GM23248 (cell line): ENCODE measurements around the gene PTPRD. TPM values are rescaled to one million over a fixed set of nuclear protein-coding genes. Genes with fewer than 3 reads are reported as not detected.

ENCODE experiments used
- DNase-seq: peaks from one replicate; pipeline ENCODE4 v3.0.0-alpha.2; 2015
- H2AFZ ChIP-seq: fragments of 200-600 bp; sonication (generic); 2 replicates; pipeline ENCODE4 v1.6.1; 2016; ENCODE audit warnings: antibody characterized with exemption
- H3F3A ChIP-seq: fragments of 200-600 bp; sonication (generic); 2 replicates; pipeline ENCODE4 v1.6.1; 2016; ENCODE audit warnings: mild to moderate bottlenecking, antibody characterized with exemption, mixed run types; ENCODE audit not compliant: insufficient read depth
- H3K27ac ChIP-seq: fragments of 200-600 bp; sonication (generic); 2 replicates; pipeline ENCODE4 v1.5.1; 2016; ENCODE audit warnings: mild to moderate bottlenecking
- H3K27me3 ChIP-seq: fragments of 200-600 bp; sonication (generic); replicated peaks from 2 replicates; pipeline ENCODE4 v1.6.1; 2016; ENCODE audit warnings: mild to moderate bottlenecking; ENCODE audit not compliant: insufficient read depth
- H3K36me3 ChIP-seq: fragments of 200-600 bp; sonication (generic); 2 replicates; pipeline ENCODE4 v1.6.1; 2016; ENCODE audit warnings: low read depth, mild to moderate bottlenecking
- H3K4me1 ChIP-seq: fragments of 200-600 bp; sonication (generic); 2 replicates; pipeline ENCODE4 v1.6.1; 2016; ENCODE audit warnings: mild to moderate bottlenecking; ENCODE audit not compliant: insufficient read depth
- H3K4me2 ChIP-seq: fragments of 200-600 bp; sonication (generic); one replicate; pipeline ENCODE4 v1.6.1; 2016; ENCODE audit warnings: mild to moderate bottlenecking; ENCODE audit not compliant: unreplicated experiment
- H3K4me3 ChIP-seq: fragments of 200-600 bp; sonication (generic); 2 replicates; pipeline ENCODE4 v1.5.1; 2016; ENCODE audit warnings: mild to moderate bottlenecking
- H3K79me2 ChIP-seq: fragments of 200-600 bp; sonication (generic); 2 replicates; pipeline ENCODE4 v1.6.1; 2016; ENCODE audit warnings: mild to moderate bottlenecking; ENCODE audit not compliant: insufficient read depth
- H3K9ac ChIP-seq: fragments of 200-600 bp; sonication (generic); 2 replicates; pipeline ENCODE4 v1.6.1; 2016; ENCODE audit warnings: mild to moderate bottlenecking
- H3K9me2 ChIP-seq: fragments of 200-600 bp; sonication (generic); 2 replicates; pipeline ENCODE4 v1.6.1; 2016; ENCODE audit warnings: mixed run types, mild to moderate bottlenecking, moderate library complexity; ENCODE audit not compliant: insufficient read depth
- H3K9me3 ChIP-seq: fragments of 200-600 bp; sonication (generic); one replicate; pipeline ENCODE4 v1.6.1; 2017; ENCODE audit warnings: low read depth
- H4K20me1 ChIP-seq: fragments of 200-600 bp; sonication (generic); 2 replicates; pipeline ENCODE4 v1.6.0; 2016; ENCODE audit not compliant: insufficient read depth
- EZH2 ChIP-seq: fragments of 200-600 bp; sonication (generic); IDR thresholded peaks from 2 replicates; pipeline ENCODE4 v1.6.1; 2018; ENCODE audit warnings: antibody characterized with exemption, mild to moderate bottlenecking; ENCODE audit not compliant: insufficient read depth, poor library complexity, severe bottlenecking
- EZH2phosphoT487 ChIP-seq: fragments of 200-600 bp; sonication (generic); IDR thresholded peaks from 2 replicates; pipeline ENCODE4 v1.6.1; 2018; ENCODE audit warnings: antibody characterized with exemption, moderate library complexity, mild to moderate bottlenecking, low read depth; ENCODE audit not compliant: insufficient read depth
- WGBS, 2 experiments: methylation state at CpG; one replicate each; pipeline ENCODE4 v1.1.6; 2015 to 2017; ENCODE audit warnings: low lambda C conversion rate in 2 of 2, low coverage in 1 of 2; ENCODE audit errors: missing lambda C conversion rate in 2 of 2; 5-methylcytosine and 5-hydroxymethylcytosine counted together
- in situ Hi-C: fragments of 300-500 bp; cut with MboI; formaldehyde crosslinking; loops from 2 replicates; pipeline ENCODE4 v1.15.0; 2020
- polyA plus RNA-seq: library from polyadenylated mRNA; unstranded; fragments of >200 nt; fragmentation: Nextera tagmentation; extraction: Ambion mirVana; gene quantifications from 2 replicates; pipeline ENCODE4 v1.2.1, GENCODE V29; 2016
- total RNA-seq: library from RNA; depleted of rRNA; stranded (reverse); fragments of >200 nt; shearing (Covaris generic); gene quantifications from 2 replicates; pipeline ENCODE4 v1.2.3, GENCODE V29; 2014

The PTPRD gene
- total and polyA plus RNA-seq, 2 experiments from 2014 or later, result 0.05 TPM; not detected in 1

DNA sequence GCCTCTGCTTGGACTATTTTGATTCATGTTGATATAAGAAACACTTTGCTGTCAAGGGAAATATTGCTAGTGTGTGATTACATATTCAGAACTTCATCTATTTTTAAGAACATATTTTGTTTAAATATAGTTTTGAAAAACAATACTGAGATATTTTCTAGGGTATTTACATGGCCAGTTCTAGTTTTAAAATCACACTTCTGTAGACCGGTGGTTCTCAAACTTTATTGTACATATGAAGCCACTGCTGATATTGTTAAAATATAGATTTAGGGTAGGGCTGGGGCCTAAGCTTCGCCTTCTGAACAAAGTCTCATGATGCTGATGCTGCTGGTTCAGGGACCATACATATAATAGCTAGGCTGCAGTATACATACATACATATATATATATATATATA lies 1000.0 kb downstream of the PTPRD start:
- no peak overlapping the region for H3K4me3 ChIP-seq
- no peaks in the 10 kb centered on the region for H3K9me2 ChIP-seq
- no peaks in the 10 kb centered on the region for H3K4me1 ChIP-seq
- in situ Hi-C loops, result no loop called here
- H3K36me3 ChIP-seq, result no peaks in the 10 kb centered on the region
- no peak overlapping the region for H3K4me2 ChIP-seq
- H2AFZ ChIP-seq, result no peak overlapping the region
- no peaks in the 10 kb centered on the region for H3K79me2 ChIP-seq
- DNase-seq, result no peak
- no peaks in the 10 kb centered on the region for H3K9me3 ChIP-seq
- TF ChIP-seq EZH2, result no peak
- TF ChIP-seq EZH2phosphoT487, result no peak
- H4K20me1 ChIP-seq, result no peaks in the 10 kb centered on the region
- no peaks in the 10 kb centered on the region for H3F3A ChIP-seq
- no peaks in the 10 kb centered on the region for H3K27me3 ChIP-seq
- 39 to 51% methylated on average over 2 of the region's 2 CpGs for WGBS, 2 experiments
- no peak overlapping the region for H3K27ac ChIP-seq
- H3K9ac ChIP-seq, result no peak overlapping the region

GRCh38 chr9:9612270-9612669 lies 1000.5 kb downstream of the PTPRD start:
- H3K4me1 ChIP-seq, result no peaks in the 10 kb centered on the region
- no peaks in the 10 kb centered on the region for H3K79me2 ChIP-seq
- WGBS, 2 experiments, result 2 to 7% methylated on average over 3 of the region's 3 CpGs
- H3K27me3 ChIP-seq, result no peaks in the 10 kb centered on the region
- no peaks in the 10 kb centered on the region for H3K9me3 ChIP-seq
- H3K9me2 ChIP-seq, result no peaks in the 10 kb centered on the region
- no peaks in the 10 kb centered on the region for H3F3A ChIP-seq
- H3K9ac ChIP-seq, result no peak overlapping the region
- H3K36me3 ChIP-seq, result no peaks in the 10 kb centered on the region
- DNase-seq, result no peak
- H3K4me3 ChIP-seq, result no peak overlapping the region
- H3K27ac ChIP-seq, result no peak overlapping the region
- TF ChIP-seq EZH2 (no peak), EZH2phosphoT487 (no peak)
- no peak overlapping the region for H2AFZ ChIP-seq
- in situ Hi-C loops, result no loop called here
- H3K4me2 ChIP-seq, result no peak overlapping the region
- H4K20me1 ChIP-seq, result no peaks in the 10 kb centered on the region

DNA sequence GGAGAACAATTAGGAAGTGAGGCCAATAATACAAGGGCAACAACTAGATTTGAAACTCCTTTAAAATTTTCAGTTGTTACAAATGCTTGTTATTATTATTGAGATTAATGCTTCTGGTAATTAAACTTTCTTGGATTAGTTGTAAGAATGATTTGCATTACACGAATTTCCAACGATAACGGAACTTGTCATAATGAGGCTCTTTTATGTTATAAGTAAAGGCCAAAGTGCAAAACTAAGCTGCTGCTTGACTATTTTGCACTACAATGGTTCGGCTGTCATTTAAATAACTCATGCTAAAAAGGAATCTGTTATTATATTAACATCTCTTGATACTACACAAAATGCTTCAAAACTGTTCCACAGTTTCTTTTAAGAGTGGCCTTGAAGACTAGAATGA lies 1007.1 kb downstream of the PTPRD start:
- Histone ChIP-seq H3K27me3 (no peaks in the 10 kb centered on the region), H3K9me3 (no peaks in the 10 kb centered on the region), H3K27ac (no peak overlapping the region), H4K20me1 (no peaks in the 10 kb centered on the region), H3K4me1 (no peaks in the 10 kb centered on the region), H3K9me2 (no peaks in the 10 kb centered on the region), H3F3A (no peaks in the 10 kb centered on the region), H3K4me3 (no peak overlapping the region), H3K79me2 (no peaks in the 10 kb centered on the region), H3K36me3 (no peaks in the 10 kb centered on the region), H3K9ac (no peak overlapping the region), H3K4me2 (no peak overlapping the region), H2AFZ (no peak overlapping the region)
- TF ChIP-seq EZH2 (no peak), EZH2phosphoT487 (no peak)
- 53 to 56% methylated on average over 4 of the region's 4 CpGs for WGBS, 2 experiments
- no peak for DNase-seq
- in situ Hi-C loops, result no loop called here

- Histone ChIP-seq H3K79me2 (no peaks in the 10 kb centered on the region), H3K9ac (no peak overlapping the region), H4K20me1 (no peaks in the 10 kb centered on the region), H3K36me3 (no peaks in the 10 kb centered on the region), H3K9me2 (no peaks in the 10 kb centered on the region), H3K27me3 (no peaks in the 10 kb centered on the region), H3F3A (no peaks in the 10 kb centered on the region), H3K9me3 (no peaks in the 10 kb centered on the region), H3K4me1 (no peaks in the 10 kb centered on the region), H3K27ac (no peak overlapping the region), H2AFZ (no peak overlapping the region), H3K4me3 (no peak overlapping the region), H3K4me2 (no peak overlapping the region)
- TF ChIP-seq EZH2, result no peak
- TF ChIP-seq EZH2phosphoT487, result no peak
- WGBS, 2 experiments, result 34 to 43% methylated on average over 2 of the region's 2 CpGs
- no peak for DNase-seq
- in situ Hi-C loops, result no loop called here
Observed at GRCh38 chr9:9603345-9603744, 1009.5 kb downstream of the PTPRD start.

GRCh38 chr9:9598723-9599122 lies 1014.1 kb downstream of the PTPRD start:
- in situ Hi-C loops, result loop anchor here (10.0 kb wide), 1 partner anchor 64 kb away; no protein-coding TSS in a partner anchor
- no peaks in the 10 kb centered on the region for H4K20me1 ChIP-seq

More at GRCh38 chr9:9598723-9599122, 1014.1 kb downstream of the PTPRD start:
- TF ChIP-seq EZH2 (no peak), EZH2phosphoT487 (no peak)
- H3K27ac ChIP-seq, result no peak overlapping the region
- no peaks in the 10 kb centered on the region for H3K9me2 ChIP-seq
- H3K4me1 ChIP-seq, result no peaks in the 10 kb centered on the region
- no peak overlapping the region for H3K4me3 ChIP-seq
- no peaks in the 10 kb centered on the region for H3K79me2 ChIP-seq
- no peak overlapping the region for H2AFZ ChIP-seq
- DNase-seq, result no peak
- H3K27me3 ChIP-seq, result no peaks in the 10 kb centered on the region
- H3K4me2 ChIP-seq, result no peak overlapping the region
- H3K36me3 ChIP-seq, result no peaks in the 10 kb centered on the region
- H3K9ac ChIP-seq, result no peak overlapping the region
- no peaks in the 10 kb centered on the region for H3F3A ChIP-seq
- no peaks in the 10 kb centered on the region for H3K9me3 ChIP-seq
- WGBS, 2 experiments, result 0 to 7% methylated on average over 1 of the region's 1 CpG
